CD4-positive, alpha-beta T cell (primary cell): Measurements from ENCODE around the gene RIMKLB. TPM values are rescaled to one million over a fixed set of nuclear protein-coding genes. Genes with fewer than 3 reads are reported as not detected.
"Not testable (repeated sequence)": the region's sequence is repeated elsewhere in the genome, so short reads cannot be mapped to it uniquely, and the experiment has no call there.

Source experiments
- ATAC-seq: fragments of 200-7000 bp; cut with Tn5 transposase; one replicate; pipeline ENCODE4 v1.10.0; 2022; ENCODE audit warnings: mild to moderate bottlenecking; ENCODE audit not compliant: poor library complexity
- CTCF ChIA-PET: fragments of 350-600 bp; sonication (Branson Sonifier 250); formaldehyde crosslinking; loops from one replicate; lab custom pipeline; 2021; ENCODE audit warnings: antibody characterized with exemption, inconsistent platforms; lab: Charles Lee
- POLR2A ChIA-PET: fragments of 350-600 bp; sonication (Branson Sonifier 250); formaldehyde crosslinking; loops from one replicate; lab custom pipeline; 2021; ENCODE audit warnings: antibody characterized with exemption, inconsistent platforms; lab: Charles Lee
- DNase-seq, 14 experiments: peaks; one replicate each; pipeline ENCODE4 v3.0.0-alpha.2; 2013 to 2020; ENCODE audit warnings: mixed read lengths in 2 of 14
- H3K27ac ChIP-seq, 2 donors: one replicate each; pipeline versions ENCODE4 v1.5.1 to v1.7.0; 2013; ENCODE audit warnings: low read length in 2 of 2, low read depth in 1 of 2, mild to moderate bottlenecking in 1 of 2
- H3K27me3 ChIP-seq, 2 experiments: 1 replicate in 1 of 2; 2 replicates in 1 of 2; pipeline versions ENCODE4 v1.6.1 to v1.7.0; 2013; ENCODE audit warnings: low read length in 2 of 2, control low read depth in 1 of 2, mild to moderate bottlenecking in 1 of 2, moderate library complexity in 1 of 2; ENCODE audit not compliant: insufficient read depth in 2 of 2, control insufficient read depth in 1 of 2
- H3K36me3 ChIP-seq: one replicate; pipeline ENCODE4 v1.6.1; 2013; ENCODE audit warnings: low read length, control low read depth; ENCODE audit not compliant: insufficient read depth
- H3K4me1 ChIP-seq: one replicate; pipeline ENCODE4 v1.6.1; 2013; ENCODE audit warnings: low read length, control low read depth; ENCODE audit not compliant: insufficient read depth
- H3K4me3 ChIP-seq: one replicate; pipeline ENCODE4 v1.5.1; 2013; ENCODE audit warnings: mild to moderate bottlenecking, low read length, moderate library complexity
- H3K9me3 ChIP-seq, 2 experiments: 1 replicate in 1 of 2; 2 replicates in 1 of 2; pipeline versions ENCODE4 v1.6.1 to v1.7.0; 2013; ENCODE audit warnings: low read length in 2 of 2, mild to moderate bottlenecking in 2 of 2, control low read depth in 1 of 2, moderate library complexity in 1 of 2; ENCODE audit not compliant: control insufficient read depth in 1 of 2, insufficient read depth in 1 of 2
- H3K27ac Mint-ChIP-seq: one replicate; pipeline ENCODE4 v1.8.0; 2020; ENCODE audit warnings: mixed read lengths
- H3K27me3 Mint-ChIP-seq: one replicate; pipeline ENCODE4 v1.8.0; 2021; ENCODE audit warnings: mixed read lengths
- H3K36me3 Mint-ChIP-seq: one replicate; pipeline ENCODE4 v1.8.0; 2021; ENCODE audit warnings: low read depth, mixed read lengths
- H3K4me1 Mint-ChIP-seq: one replicate; pipeline ENCODE4 v1.8.0; 2021; ENCODE audit warnings: low read depth, mixed read lengths
- H3K4me3 Mint-ChIP-seq: one replicate; pipeline ENCODE4 v1.8.0; 2020; ENCODE audit warnings: mild to moderate bottlenecking, mixed read lengths
- H3K9me3 Mint-ChIP-seq: one replicate; pipeline ENCODE4 v1.8.0; 2020; ENCODE audit warnings: mixed read lengths
- intact Hi-C, 2 experiments: fragments of 100-400 bp; cut with DNase I in 1 of 2; cut with micrococcal nuclease in 1 of 2; formaldehyde crosslinking; loops; one replicate each; pipeline versions ENCODE4 v1.15.1 to v1.9.0; 2023 to 2025; cut with DNase I, micrococcal nuclease
- total RNA-seq, 174 experiments: library from RNA in 2 of 174; stranded (reverse) in 2 of 174; gene quantifications; one replicate each; pipeline ENCODE4 v1.2.3 and lab custom pipeline; 2021 to 2026
- TF ChIP-seq, protein P1 (sequence below): fragments of 200-600 bp; IDR thresholded peaks from one replicate; pipeline ENCODE4 v1.8.0; 2022; ENCODE audit warnings: antibody characterized with exemption, mild to moderate bottlenecking

The RIMKLB gene
- total RNA-seq, 2 experiments from 2014 or later, result 14.8 to 15.2 TPM

DNA sequence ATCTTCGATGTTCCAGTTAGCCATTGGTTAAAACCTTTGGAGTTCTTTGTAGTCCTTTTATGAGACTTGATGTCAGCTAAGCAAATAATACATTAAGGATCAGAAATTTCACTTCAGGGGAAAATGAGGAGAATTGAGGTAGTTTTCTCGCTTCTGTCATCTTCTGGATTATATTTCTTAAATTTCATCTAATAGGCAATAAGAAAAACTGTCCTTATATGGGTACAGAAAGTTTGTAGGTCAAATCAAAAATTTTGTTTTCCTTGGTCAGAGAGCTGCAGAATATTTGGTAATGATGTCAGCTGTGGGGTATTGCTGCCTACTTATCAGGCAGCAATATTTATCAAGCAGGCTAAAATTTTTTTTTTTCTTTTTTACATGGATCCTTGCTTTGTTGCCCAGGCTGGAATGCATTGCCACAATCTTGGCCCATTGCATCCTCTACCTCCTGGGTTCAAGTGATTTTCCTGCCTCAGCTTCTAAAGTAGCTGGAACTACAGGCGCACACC is 37.1 kb downstream of the RIMKLB start:
- ChIA-PET CTCF (interaction anchor here (0.6 kb wide), 1 partner anchor 16 kb away, joined by 3 read pairs; no protein-coding TSS in a partner anchor), POLR2A (no interaction called here)
- ATAC-seq, result no peak

DNA sequence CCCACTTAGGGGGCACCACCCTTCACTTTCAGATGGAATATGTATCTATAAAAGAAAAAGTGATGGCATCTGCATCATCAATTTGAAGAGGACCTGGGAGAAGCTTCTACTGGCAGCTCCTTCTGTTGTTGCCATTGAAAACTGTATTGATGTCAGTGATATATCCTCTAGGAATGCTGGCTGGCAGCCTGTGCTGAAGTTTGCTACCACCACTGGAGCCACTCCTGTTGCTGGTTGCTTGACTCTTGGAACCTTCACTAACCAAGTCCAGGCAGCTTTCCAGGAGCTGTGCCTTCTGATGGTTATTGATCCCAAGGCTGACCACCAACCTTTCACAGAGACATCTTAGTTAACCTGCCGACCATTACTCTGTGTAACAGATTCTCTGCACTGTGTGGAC is 44.7 kb downstream of the RIMKLB start:
- CTCF ChIA-PET, result interaction anchor here (1.3 kb wide), 1 partner anchor 15 kb away, joined by 3 read pairs; no protein-coding TSS in a partner anchor
- Histone ChIP-seq H3K36me3 (no peaks in the 10 kb centered on the region), H3K9me3 (no peaks in the 10 kb centered on the region), H3K27ac (no peak overlapping the region), H3K4me3 (no peak overlapping the region), H3K4me1 (no peaks in the 10 kb centered on the region), H3K27me3 (no peaks in the 10 kb centered on the region)
- H3K27me3 Mint-ChIP-seq, result no peaks in the 10 kb centered on the region
- no peak overlapping the region for H3K4me3 Mint-ChIP-seq
- DNase-seq, result no peak
- H3K9me3 Mint-ChIP-seq, result no peaks in the 10 kb centered on the region
- ATAC-seq, result no peak
- TF ChIP-seq, protein P1, sequence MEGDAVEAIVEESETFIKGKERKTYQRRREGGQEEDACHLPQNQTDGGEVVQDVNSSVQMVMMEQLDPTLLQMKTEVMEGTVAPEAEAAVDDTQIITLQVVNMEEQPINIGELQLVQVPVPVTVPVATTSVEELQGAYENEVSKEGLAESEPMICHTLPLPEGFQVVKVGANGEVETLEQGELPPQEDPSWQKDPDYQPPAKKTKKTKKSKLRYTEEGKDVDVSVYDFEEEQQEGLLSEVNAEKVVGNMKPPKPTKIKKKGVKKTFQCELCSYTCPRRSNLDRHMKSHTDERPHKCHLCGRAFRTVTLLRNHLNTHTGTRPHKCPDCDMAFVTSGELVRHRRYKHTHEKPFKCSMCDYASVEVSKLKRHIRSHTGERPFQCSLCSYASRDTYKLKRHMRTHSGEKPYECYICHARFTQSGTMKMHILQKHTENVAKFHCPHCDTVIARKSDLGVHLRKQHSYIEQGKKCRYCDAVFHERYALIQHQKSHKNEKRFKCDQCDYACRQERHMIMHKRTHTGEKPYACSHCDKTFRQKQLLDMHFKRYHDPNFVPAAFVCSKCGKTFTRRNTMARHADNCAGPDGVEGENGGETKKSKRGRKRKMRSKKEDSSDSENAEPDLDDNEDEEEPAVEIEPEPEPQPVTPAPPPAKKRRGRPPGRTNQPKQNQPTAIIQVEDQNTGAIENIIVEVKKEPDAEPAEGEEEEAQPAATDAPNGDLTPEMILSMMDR, result no peak
- POLR2A ChIA-PET, result no interaction called here
- peaks cover 24% of the 10 kb centered on the region for H3K36me3 Mint-ChIP-seq
- no peak overlapping the region for H3K27ac Mint-ChIP-seq
- H3K4me1 Mint-ChIP-seq, result no peaks in the 10 kb centered on the region
- intact Hi-C loops, result no loop called here

More for the DNA sequence above, 37.1 kb downstream of the RIMKLB start:
- Histone ChIP-seq H3K27ac (no peak overlapping the region), H3K36me3 (no peaks in the 10 kb centered on the region), H3K27me3 (no peaks in the 10 kb centered on the region), H3K4me1 (no peaks in the 10 kb centered on the region), H3K9me3 (no peaks in the 10 kb centered on the region), H3K4me3 (no peak overlapping the region)
- no peak overlapping the region for H3K4me3 Mint-ChIP-seq
- peaks cover 11% of the 10 kb centered on the region for H3K36me3 Mint-ChIP-seq
- no peaks in the 10 kb centered on the region for H3K27me3 Mint-ChIP-seq
- H3K4me1 Mint-ChIP-seq, result peaks cover 10% of the 10 kb centered on the region
- TF ChIP-seq, protein P1, result no peak
- intact Hi-C loops, result no loop called here
- H3K27ac Mint-ChIP-seq, result no peak overlapping the region
- H3K9me3 Mint-ChIP-seq, result no peaks in the 10 kb centered on the region
- DNase-seq, result no peak

GRCh38 chr12:8743121-8743520 is 45.3 kb downstream of the RIMKLB start:
- H3K27me3 ChIP-seq, intact Hi-C loops, H3K36me3 ChIP-seq, DNase-seq, H3K27ac ChIP-seq, H3K27me3 Mint-ChIP-seq, POLR2A ChIA-PET, H3K9me3 ChIP-seq, H3K9me3 Mint-ChIP-seq, H3K27ac Mint-ChIP-seq, H3K4me1 ChIP-seq, ATAC-seq, H3K4me3 ChIP-seq, H3K4me1 Mint-ChIP-seq, H3K4me3 Mint-ChIP-seq: not testable (repeated sequence)
- CTCF ChIA-PET, result interaction anchor here (1.3 kb wide), 1 partner anchor 14 kb away, joined by 3 read pairs; no protein-coding TSS in a partner anchor
- peaks cover 24% of the 10 kb centered on the region for H3K36me3 Mint-ChIP-seq

DNA sequence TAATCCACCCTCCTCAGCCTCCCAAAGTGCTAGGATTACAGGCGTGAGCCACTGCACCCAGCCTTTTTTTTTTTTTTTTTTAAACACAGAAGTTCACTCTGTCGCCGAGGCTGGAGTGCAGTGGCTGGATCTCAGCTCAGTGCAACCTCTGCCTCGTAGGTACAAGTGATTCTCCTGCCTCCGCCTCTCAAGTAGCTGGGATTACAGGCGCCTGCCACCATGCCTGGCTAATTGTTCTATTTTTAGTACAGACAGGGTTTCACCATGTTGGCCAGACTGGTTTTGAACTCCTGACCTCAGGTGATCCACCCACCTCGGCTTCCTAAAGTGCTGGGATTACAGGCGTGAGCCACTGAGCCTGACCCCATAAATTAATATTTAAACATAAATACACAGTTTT is 47.8 kb downstream of the RIMKLB start:
- H3K4me3 Mint-ChIP-seq, DNase-seq, intact Hi-C loops, H3K4me3 ChIP-seq, H3K9me3 Mint-ChIP-seq, ATAC-seq, CTCF ChIA-PET, H3K36me3 ChIP-seq, H3K27me3 Mint-ChIP-seq, H3K9me3 ChIP-seq, H3K27ac Mint-ChIP-seq, H3K4me1 Mint-ChIP-seq, POLR2A ChIA-PET, H3K4me1 ChIP-seq, H3K27me3 ChIP-seq, H3K27ac ChIP-seq: not testable (repeated sequence)
- peaks cover 21% of the 10 kb centered on the region for H3K36me3 Mint-ChIP-seq
